ENCODE data around the gene SEC22C. TPM values are rescaled to one million over a fixed set of nuclear protein-coding genes. Genes with fewer than 3 reads are reported as not detected.
A peak's percentile ranks its signal among the peaks of the same experiment; 100 is the strongest.

Gene SEC22C, protein sequence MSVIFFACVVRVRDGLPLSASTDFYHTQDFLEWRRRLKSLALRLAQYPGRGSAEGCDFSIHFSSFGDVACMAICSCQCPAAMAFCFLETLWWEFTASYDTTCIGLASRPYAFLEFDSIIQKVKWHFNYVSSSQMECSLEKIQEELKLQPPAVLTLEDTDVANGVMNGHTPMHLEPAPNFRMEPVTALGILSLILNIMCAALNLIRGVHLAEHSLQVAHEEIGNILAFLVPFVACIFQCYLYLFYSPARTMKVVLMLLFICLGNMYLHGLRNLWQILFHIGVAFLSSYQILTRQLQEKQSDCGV
- 16.7 and 18.1 TPM in 2 replicates for polyA plus RNA-seq (2013)

DNA sequence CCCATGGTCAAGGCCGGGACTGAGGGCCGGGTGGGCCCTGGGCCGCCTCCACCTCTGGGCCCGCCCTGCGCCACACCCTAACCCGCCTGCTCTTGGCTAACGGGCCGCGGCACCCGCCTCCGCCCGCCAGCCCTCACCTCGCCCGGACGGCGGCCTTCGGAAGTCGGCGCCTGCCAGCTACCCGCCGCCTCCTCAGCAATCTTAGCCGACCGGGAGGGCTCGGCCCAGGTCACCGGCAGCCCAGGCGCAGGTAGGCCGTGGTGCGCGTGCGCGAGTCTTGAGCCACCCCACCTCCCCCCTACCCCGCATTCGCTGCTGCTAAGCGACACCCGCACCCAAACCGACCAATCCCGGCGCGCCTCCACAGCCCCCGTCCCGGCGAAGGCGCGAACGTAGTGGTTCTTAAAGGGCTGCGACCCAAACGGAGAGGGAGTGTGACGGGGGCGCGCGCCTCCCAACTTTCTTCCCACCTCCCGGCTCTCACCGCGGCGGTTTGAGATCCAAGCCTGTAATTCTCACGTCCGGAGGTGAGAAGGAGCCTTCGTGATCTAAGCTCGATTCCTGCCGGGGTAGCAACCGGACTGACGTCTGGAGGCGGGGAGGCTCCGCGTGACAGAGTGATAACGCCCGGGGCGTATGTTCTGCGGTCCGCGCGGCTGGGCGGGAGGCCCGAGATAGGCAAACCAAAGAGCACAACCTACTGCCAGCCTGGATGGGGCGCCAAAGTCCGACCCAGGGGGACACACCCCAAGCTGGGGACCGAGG lies at the start of gene SEC22C:
Gene SEC22C, minus strand, starts transcription at position 259 of the 765 bp plus-strand sequence. CDS start 12,921 bp downstream, outside the sequence.
- Histone ChIP-seq H3K9ac (ENCODE audit: low read length) (peak within 1 kb of the TSS; percentile 75), H3K4me2 (ENCODE audit: low read length) (peak within 1 kb of the TSS; percentile 86), H3K36me3 (ENCODE audit: control insufficient read depth in 1 of 2, insufficient read depth in 2 of 2, low read length in 2 of 2) (no peaks in the 10 kb centered on the region), H3K14ac (ENCODE audit: low read length) (peak within 1 kb of the TSS; percentile 83), H3K23ac (ENCODE audit: low read length) (no peak within 1 kb of the TSS), H4K91ac (ENCODE audit: low read depth, low read length) (peak within 1 kb of the TSS; percentile 86), H3K18ac (ENCODE audit: low read length) (peak within 1 kb of the TSS; percentile 72), H3K27ac (ENCODE audit: low read depth, low read length) (peak within 1 kb of the TSS; percentile 62), H3K4me1 (ENCODE audit: control insufficient read depth in 1 of 2, insufficient read depth in 2 of 2, low read length in 2 of 2) (no peaks in the 10 kb centered on the region), H2BK5ac (ENCODE audit: low read depth, low read length, poor library complexity) (peak within 1 kb of the TSS; percentile 81), H2AK5ac (ENCODE audit: low read length) (no peak within 1 kb of the TSS), H2BK120ac (ENCODE audit: insufficient read depth, low read length, poor library complexity) (peak within 1 kb of the TSS; percentile 56), H3K9me3 (ENCODE audit: insufficient read depth, low read depth, low read length) (no peaks in the 10 kb centered on the region), H3K4me3 (ENCODE audit: low read depth, low read length) (peak within 1 kb of the TSS; percentile 85), H3K4ac (ENCODE audit: low read depth, low read length) (peak within 1 kb of the TSS; percentile 53), H2AFZ (ENCODE audit: insufficient read depth, low read length, poor library complexity) (peak within 1 kb of the TSS; percentile 96), H3K79me2 (ENCODE audit: control insufficient read depth, insufficient read depth, low read length, poor library complexity) (peaks cover 8% of the 10 kb centered on the region), H3K27me3 (ENCODE audit: insufficient read depth, low read length) (no peaks in the 10 kb centered on the region), H3K79me1 (ENCODE audit: low read length) (peaks cover 10% of the 10 kb centered on the region), H4K12ac (ENCODE audit: low read depth, low read length) (peak within 1 kb of the TSS; percentile 90), H2BK12ac (ENCODE audit: low read length) (peak within 1 kb of the TSS; percentile 35), H4K8ac (ENCODE audit: low read depth, low read length) (peak within 1 kb of the TSS; percentile 93)
- WGBS (ENCODE audit: extremely low coverage, insufficient coverage, insufficient read length), result no CpG with 5 or more reads among the region's 77 CpGs
- DNase-seq, result peak; percentile 93 to 94

- no peak overlapping the region for H4K12ac ChIP-seq (ENCODE audit: low read depth, low read length)
- H2AFZ ChIP-seq (ENCODE audit: insufficient read depth, low read length, poor library complexity), result no peak overlapping the region
- no peak overlapping the region for H2BK12ac ChIP-seq (ENCODE audit: low read length)
- no peak overlapping the region for H2BK5ac ChIP-seq (ENCODE audit: low read depth, low read length, poor library complexity)
- no peak overlapping the region for H4K8ac ChIP-seq (ENCODE audit: low read depth, low read length)
- no CpG with 5 or more reads among the region's 2 CpGs for WGBS (ENCODE audit: extremely low coverage, insufficient coverage, insufficient read length)
- DNase-seq, result peak in 1 of 2 donors; percentile 24
- H3K4me3 ChIP-seq (ENCODE audit: low read depth, low read length), result no peak overlapping the region
- H2BK120ac ChIP-seq (ENCODE audit: insufficient read depth, low read length, poor library complexity), result no peak overlapping the region
- no peaks in the 10 kb centered on the region for H3K4me1 ChIP-seq (ENCODE audit: control insufficient read depth in 1 of 2, insufficient read depth in 2 of 2, low read length in 2 of 2)
- H3K79me1 ChIP-seq (ENCODE audit: low read length), result no peaks in the 10 kb centered on the region
- no peak overlapping the region for H2AK5ac ChIP-seq (ENCODE audit: low read length)
- H3K9me3 ChIP-seq (ENCODE audit: insufficient read depth, low read depth, low read length), result no peaks in the 10 kb centered on the region
- no peak overlapping the region for H3K4me2 ChIP-seq (ENCODE audit: low read length)
- H3K4ac ChIP-seq (ENCODE audit: low read depth, low read length), result no peak overlapping the region
- no peak overlapping the region for H3K18ac ChIP-seq (ENCODE audit: low read length)
- H3K9ac ChIP-seq (ENCODE audit: low read length), result no peak overlapping the region
- H3K79me2 ChIP-seq (ENCODE audit: control insufficient read depth, insufficient read depth, low read length, poor library complexity), result no peaks in the 10 kb centered on the region
- H3K27ac ChIP-seq (ENCODE audit: low read depth, low read length), result no peak overlapping the region
- peaks cover 4 to 8% of the 10 kb centered on the region in 2 experiments for H3K36me3 ChIP-seq (ENCODE audit: control insufficient read depth in 1 of 2, insufficient read depth in 2 of 2, low read length in 2 of 2)
- no peaks in the 10 kb centered on the region for H3K27me3 ChIP-seq (ENCODE audit: insufficient read depth, low read length)
- no peak overlapping the region for H4K91ac ChIP-seq (ENCODE audit: low read depth, low read length)
- no peak overlapping the region for H3K23ac ChIP-seq (ENCODE audit: low read length)
- H3K14ac ChIP-seq (ENCODE audit: low read length), result no peak overlapping the region
Measured at GRCh38 chr3:42613462-42613861, 31.7 kb upstream of the SEC22C start.

GRCh38 chr3:42612928-42613327 lies 31.2 kb upstream of the SEC22C start:
- H2AK5ac ChIP-seq (ENCODE audit: low read length), result no peak overlapping the region
- no CpG with 5 or more reads among the region's 3 CpGs for WGBS (ENCODE audit: extremely low coverage, insufficient coverage, insufficient read length)
- no peaks in the 10 kb centered on the region for H3K4me1 ChIP-seq (ENCODE audit: control insufficient read depth in 1 of 2, insufficient read depth in 2 of 2, low read length in 2 of 2)
- H3K4ac ChIP-seq (ENCODE audit: low read depth, low read length), result no peak overlapping the region
- H4K8ac ChIP-seq (ENCODE audit: low read depth, low read length), result no peak overlapping the region
- H2BK12ac ChIP-seq (ENCODE audit: low read length), result no peak overlapping the region
- H2AFZ ChIP-seq (ENCODE audit: insufficient read depth, low read length, poor library complexity), result no peak overlapping the region
- DNase-seq, result no peak
- no peak overlapping the region for H3K23ac ChIP-seq (ENCODE audit: low read length)
- no peaks in the 10 kb centered on the region for H3K9me3 ChIP-seq (ENCODE audit: insufficient read depth, low read depth, low read length)
- no peak overlapping the region for H3K4me2 ChIP-seq (ENCODE audit: low read length)
- no peaks in the 10 kb centered on the region for H3K79me1 ChIP-seq (ENCODE audit: low read length)
- H2BK120ac ChIP-seq (ENCODE audit: insufficient read depth, low read length, poor library complexity), result no peak overlapping the region
- no peak overlapping the region for H3K4me3 ChIP-seq (ENCODE audit: low read depth, low read length)
- H3K27ac ChIP-seq (ENCODE audit: low read depth, low read length), result no peak overlapping the region
- H2BK5ac ChIP-seq (ENCODE audit: low read depth, low read length, poor library complexity), result no peak overlapping the region
- H3K79me2 ChIP-seq (ENCODE audit: control insufficient read depth, insufficient read depth, low read length, poor library complexity), result peaks cover 2% of the 10 kb centered on the region
- H3K36me3 ChIP-seq (ENCODE audit: control insufficient read depth in 1 of 2, insufficient read depth in 2 of 2, low read length in 2 of 2), result peaks cover 5 to 8% of the 10 kb centered on the region in 2 experiments
- no peak overlapping the region for H4K91ac ChIP-seq (ENCODE audit: low read depth, low read length)
- no peak overlapping the region for H3K18ac ChIP-seq (ENCODE audit: low read length)
- no peak overlapping the region for H4K12ac ChIP-seq (ENCODE audit: low read depth, low read length)
- H3K14ac ChIP-seq (ENCODE audit: low read length), result no peak overlapping the region
- H3K27me3 ChIP-seq (ENCODE audit: insufficient read depth, low read length), result no peaks in the 10 kb centered on the region
- no peak overlapping the region for H3K9ac ChIP-seq (ENCODE audit: low read length)

- Histone ChIP-seq H2BK120ac (ENCODE audit: insufficient read depth, low read length, poor library complexity) (no peak overlapping the region), H2BK5ac (ENCODE audit: low read depth, low read length, poor library complexity) (no peak overlapping the region), H3K9me3 (ENCODE audit: insufficient read depth, low read depth, low read length) (no peaks in the 10 kb centered on the region), H3K23ac (ENCODE audit: low read length) (no peak overlapping the region), H2BK12ac (ENCODE audit: low read length) (no peak overlapping the region), H4K8ac (ENCODE audit: low read depth, low read length) (no peak overlapping the region), H3K4me3 (ENCODE audit: low read depth, low read length) (no peak overlapping the region), H2AK5ac (ENCODE audit: low read length) (no peak overlapping the region), H3K79me2 (ENCODE audit: control insufficient read depth, insufficient read depth, low read length, poor library complexity) (peaks cover 2% of the 10 kb centered on the region), H3K9ac (ENCODE audit: low read length) (no peak overlapping the region), H3K27ac (ENCODE audit: low read depth, low read length) (no peak overlapping the region), H4K12ac (ENCODE audit: low read depth, low read length) (no peak overlapping the region), H2AFZ (ENCODE audit: insufficient read depth, low read length, poor library complexity) (no peak overlapping the region), H3K4me2 (ENCODE audit: low read length) (no peak overlapping the region), H3K79me1 (ENCODE audit: low read length) (no peaks in the 10 kb centered on the region), H3K27me3 (ENCODE audit: insufficient read depth, low read length) (no peaks in the 10 kb centered on the region), H3K18ac (ENCODE audit: low read length) (no peak overlapping the region), H3K36me3 (ENCODE audit: control insufficient read depth in 1 of 2, insufficient read depth in 2 of 2, low read length in 2 of 2) (peaks cover 5 to 9% of the 10 kb centered on the region in 2 experiments), H3K4ac (ENCODE audit: low read depth, low read length) (no peak overlapping the region), H4K91ac (ENCODE audit: low read depth, low read length) (no peak overlapping the region), H3K4me1 (ENCODE audit: control insufficient read depth in 1 of 2, insufficient read depth in 2 of 2, low read length in 2 of 2) (no peaks in the 10 kb centered on the region), H3K14ac (ENCODE audit: low read length) (no peak overlapping the region)
- no CpG with 5 or more reads among the region's 1 CpG for WGBS (ENCODE audit: extremely low coverage, insufficient coverage, insufficient read length)
- no peak for DNase-seq
Measured at GRCh38 chr3:42612217-42612616, 30.4 kb upstream of the SEC22C start.

Measured in trophoblast cell (in vitro differentiated cells and primary cell).